Thyroid gland (tissue), 4 donors: ENCODE results near the gene VMAC.
"Not testable (repeated sequence)": the region's sequence is repeated elsewhere in the genome, so short reads cannot be mapped to it uniquely, and the experiment has no call there.

Source experiments
- POLR2A ChIP-seq, 2 donors: fragments of 450-650 bp; IDR thresholded peaks; one replicate each; pipeline ENCODE4 v1.6.1; 2017; ENCODE audit warnings: antibody characterized with exemption in 2 of 2, mild to moderate bottlenecking in 2 of 2, moderate library complexity in 1 of 2
- TF ChIP-seq, protein P1 (sequence below), 6 experiments: fragments of 200-600 bp in 3 of 6; fragments of 450-650 bp in 3 of 6; sonication (generic) in 3 of 6; IDR thresholded peaks; one replicate each; pipeline ENCODE4 v1.5.1; 2016 to 2019; ENCODE audit warnings: antibody characterized with exemption in 6 of 6, mild to moderate bottlenecking in 2 of 6, inconsistent platforms in 1 of 6, moderate library complexity in 1 of 6

DNA sequence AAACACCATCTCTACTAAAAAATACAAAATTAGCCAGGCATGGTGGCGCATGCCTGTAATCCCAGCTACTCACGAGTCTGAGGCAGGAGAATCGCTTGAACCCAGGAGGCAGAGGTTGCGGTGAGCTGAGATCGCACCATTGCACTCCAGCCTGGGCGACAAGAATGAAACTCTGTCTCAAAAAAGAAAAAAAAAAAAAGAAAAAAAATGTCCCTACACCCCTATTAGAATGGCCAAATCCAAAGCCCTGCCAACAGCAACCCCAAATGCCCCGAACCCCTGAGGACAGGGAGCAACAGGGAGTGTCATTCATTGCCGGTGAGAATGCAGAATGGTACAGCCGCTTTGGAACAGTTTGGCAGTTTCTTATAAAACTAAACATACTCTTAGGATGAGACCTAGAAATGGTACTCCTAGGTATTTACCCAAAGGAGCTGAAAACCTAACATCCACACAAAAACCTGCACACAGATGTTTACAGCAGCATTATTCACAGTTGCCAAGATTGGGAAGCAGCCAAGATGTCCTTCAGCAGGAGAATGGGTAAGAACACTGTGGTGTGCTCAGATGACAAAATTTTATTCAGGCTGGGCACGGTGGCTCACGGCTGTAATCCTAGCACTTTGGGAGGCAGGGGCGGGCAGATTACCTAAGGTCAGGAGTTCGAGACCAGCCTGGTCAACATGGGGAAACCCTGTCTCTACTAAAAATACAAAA lies 21.4 kb upstream of the VMAC start:
- TF ChIP-seq POLR2A (IDR thresholded peaks at IDR 0.05), result not testable (repeated sequence)
- TF ChIP-seq, protein P1, sequence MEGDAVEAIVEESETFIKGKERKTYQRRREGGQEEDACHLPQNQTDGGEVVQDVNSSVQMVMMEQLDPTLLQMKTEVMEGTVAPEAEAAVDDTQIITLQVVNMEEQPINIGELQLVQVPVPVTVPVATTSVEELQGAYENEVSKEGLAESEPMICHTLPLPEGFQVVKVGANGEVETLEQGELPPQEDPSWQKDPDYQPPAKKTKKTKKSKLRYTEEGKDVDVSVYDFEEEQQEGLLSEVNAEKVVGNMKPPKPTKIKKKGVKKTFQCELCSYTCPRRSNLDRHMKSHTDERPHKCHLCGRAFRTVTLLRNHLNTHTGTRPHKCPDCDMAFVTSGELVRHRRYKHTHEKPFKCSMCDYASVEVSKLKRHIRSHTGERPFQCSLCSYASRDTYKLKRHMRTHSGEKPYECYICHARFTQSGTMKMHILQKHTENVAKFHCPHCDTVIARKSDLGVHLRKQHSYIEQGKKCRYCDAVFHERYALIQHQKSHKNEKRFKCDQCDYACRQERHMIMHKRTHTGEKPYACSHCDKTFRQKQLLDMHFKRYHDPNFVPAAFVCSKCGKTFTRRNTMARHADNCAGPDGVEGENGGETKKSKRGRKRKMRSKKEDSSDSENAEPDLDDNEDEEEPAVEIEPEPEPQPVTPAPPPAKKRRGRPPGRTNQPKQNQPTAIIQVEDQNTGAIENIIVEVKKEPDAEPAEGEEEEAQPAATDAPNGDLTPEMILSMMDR (IDR thresholded peaks at IDR 0.05), result not testable (repeated sequence)
